ENCODE data around the gene CDC14A. TPM values are rescaled to one million over a fixed set of nuclear protein-coding genes. Genes with fewer than 3 reads are reported as not detected.
"Not testable (repeated sequence)": the region's sequence is repeated elsewhere in the genome, so short reads cannot be mapped to it uniquely, and the experiment has no call there.

Gene CDC14A
- total and polyA plus RNA-seq, 2 experiments from 2014 or later, result 7.3 to 14.5 TPM

GRCh38 chr1:100322436-100323211 lies 29.7 kb upstream of the CDC14A start:
- no peak overlapping the region for H3K4me3 ChIP-seq
- no peak overlapping the region for H3K4me2 ChIP-seq
- no peaks in the 10 kb centered on the region for H3K9me3 ChIP-seq (ENCODE audit: low read depth)
- no peak overlapping the region for H2AFZ ChIP-seq
- TF ChIP-seq, protein P1, sequence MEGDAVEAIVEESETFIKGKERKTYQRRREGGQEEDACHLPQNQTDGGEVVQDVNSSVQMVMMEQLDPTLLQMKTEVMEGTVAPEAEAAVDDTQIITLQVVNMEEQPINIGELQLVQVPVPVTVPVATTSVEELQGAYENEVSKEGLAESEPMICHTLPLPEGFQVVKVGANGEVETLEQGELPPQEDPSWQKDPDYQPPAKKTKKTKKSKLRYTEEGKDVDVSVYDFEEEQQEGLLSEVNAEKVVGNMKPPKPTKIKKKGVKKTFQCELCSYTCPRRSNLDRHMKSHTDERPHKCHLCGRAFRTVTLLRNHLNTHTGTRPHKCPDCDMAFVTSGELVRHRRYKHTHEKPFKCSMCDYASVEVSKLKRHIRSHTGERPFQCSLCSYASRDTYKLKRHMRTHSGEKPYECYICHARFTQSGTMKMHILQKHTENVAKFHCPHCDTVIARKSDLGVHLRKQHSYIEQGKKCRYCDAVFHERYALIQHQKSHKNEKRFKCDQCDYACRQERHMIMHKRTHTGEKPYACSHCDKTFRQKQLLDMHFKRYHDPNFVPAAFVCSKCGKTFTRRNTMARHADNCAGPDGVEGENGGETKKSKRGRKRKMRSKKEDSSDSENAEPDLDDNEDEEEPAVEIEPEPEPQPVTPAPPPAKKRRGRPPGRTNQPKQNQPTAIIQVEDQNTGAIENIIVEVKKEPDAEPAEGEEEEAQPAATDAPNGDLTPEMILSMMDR (IDR thresholded peaks at IDR 0.05; ENCODE audit: poor library complexity), result no peak
- TF ChIP-seq EZH2 (IDR thresholded peaks at IDR 0.05; ENCODE audit: borderline replicate concordance) (no peak), EZH2phosphoT487 (IDR thresholded peaks at IDR 0.05; ENCODE audit: low read depth, severe bottlenecking, unreplicated experiment) (no peak)
- WGBS (ENCODE audit: low lambda C conversion rate, missing lambda C conversion rate), result 80% methylated on average over 1 of the region's 1 CpG
- peak; percentile 31 for DNase-seq (ENCODE audit: low spot score)
- H3K27ac ChIP-seq, result peak overlapping the region; percentile 67
- no peaks in the 10 kb centered on the region for H3K27me3 ChIP-seq
- H3K4me1 ChIP-seq (ENCODE audit: insufficient read depth), result peaks cover 18% of the 10 kb centered on the region
- H3K9me2 ChIP-seq (replicated peaks; ENCODE audit: insufficient read depth), result no peaks in the 10 kb centered on the region
- no peaks in the 10 kb centered on the region for H4K20me1 ChIP-seq (ENCODE audit: insufficient read depth, poor library complexity, severe bottlenecking)
- H3K79me2 ChIP-seq, result no peaks in the 10 kb centered on the region
- no peaks in the 10 kb centered on the region for H3K36me3 ChIP-seq (replicated peaks; ENCODE audit: insufficient read depth, low read depth)

DNA sequence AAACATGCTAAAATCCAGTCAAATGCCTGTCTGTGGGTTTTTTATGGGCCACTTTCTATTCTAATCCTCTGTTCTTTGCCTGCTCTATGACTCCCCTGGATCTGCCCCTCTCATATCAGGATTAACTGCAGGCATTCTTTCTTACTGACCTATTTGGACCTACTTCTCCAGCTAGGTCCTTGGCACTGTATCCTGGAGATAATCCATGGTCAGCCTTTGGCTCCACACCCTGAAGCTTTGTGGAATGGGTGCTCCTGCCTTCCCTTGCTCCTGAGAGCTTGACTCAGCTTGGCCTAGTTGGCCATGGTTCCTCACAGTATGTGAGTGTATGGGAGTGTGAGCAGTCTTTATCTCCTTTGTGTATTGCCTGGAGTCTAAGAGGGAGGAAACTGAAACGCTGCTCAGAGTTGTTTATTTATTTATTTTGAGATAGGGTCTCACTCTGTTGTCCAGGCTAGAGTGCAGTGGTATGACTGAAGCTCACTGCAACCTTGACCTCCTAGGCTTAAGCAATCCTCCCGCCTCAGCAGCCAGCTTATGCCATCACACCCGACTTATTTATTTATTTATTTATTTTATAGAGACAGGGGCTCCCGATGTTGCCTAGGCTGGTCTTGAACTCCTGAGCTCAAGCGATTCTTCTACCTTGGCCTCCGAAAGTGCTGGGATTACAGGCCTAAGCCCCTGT lies 28.7 kb upstream of the CDC14A start:
- Histone ChIP-seq H3K79me2 (no peaks in the 10 kb centered on the region), H3K4me2 (no peak overlapping the region), H3K9me3 (ENCODE audit: low read depth) (no peaks in the 10 kb centered on the region), H3K4me3 (no peak overlapping the region), H2AFZ (no peak overlapping the region), H4K20me1 (ENCODE audit: insufficient read depth, poor library complexity, severe bottlenecking) (no peaks in the 10 kb centered on the region), H3K36me3 (replicated peaks; ENCODE audit: insufficient read depth, low read depth) (no peaks in the 10 kb centered on the region), H3K9me2 (replicated peaks; ENCODE audit: insufficient read depth) (no peaks in the 10 kb centered on the region), H3K4me1 (ENCODE audit: insufficient read depth) (peaks cover 18% of the 10 kb centered on the region), H3K27me3 (no peaks in the 10 kb centered on the region), H3K27ac (peak overlapping the region; percentile 67)
- TF ChIP-seq EZH2phosphoT487 (IDR thresholded peaks at IDR 0.05; ENCODE audit: low read depth, severe bottlenecking, unreplicated experiment) (no peak), EZH2 (IDR thresholded peaks at IDR 0.05; ENCODE audit: borderline replicate concordance) (no peak)
- TF ChIP-seq, protein P1 (IDR thresholded peaks at IDR 0.05; ENCODE audit: poor library complexity), result no peak
- peak; percentile 13 for DNase-seq (ENCODE audit: low spot score)
- 88% methylated on average over 6 of the region's 6 CpGs for WGBS (ENCODE audit: low lambda C conversion rate, missing lambda C conversion rate)

DNA sequence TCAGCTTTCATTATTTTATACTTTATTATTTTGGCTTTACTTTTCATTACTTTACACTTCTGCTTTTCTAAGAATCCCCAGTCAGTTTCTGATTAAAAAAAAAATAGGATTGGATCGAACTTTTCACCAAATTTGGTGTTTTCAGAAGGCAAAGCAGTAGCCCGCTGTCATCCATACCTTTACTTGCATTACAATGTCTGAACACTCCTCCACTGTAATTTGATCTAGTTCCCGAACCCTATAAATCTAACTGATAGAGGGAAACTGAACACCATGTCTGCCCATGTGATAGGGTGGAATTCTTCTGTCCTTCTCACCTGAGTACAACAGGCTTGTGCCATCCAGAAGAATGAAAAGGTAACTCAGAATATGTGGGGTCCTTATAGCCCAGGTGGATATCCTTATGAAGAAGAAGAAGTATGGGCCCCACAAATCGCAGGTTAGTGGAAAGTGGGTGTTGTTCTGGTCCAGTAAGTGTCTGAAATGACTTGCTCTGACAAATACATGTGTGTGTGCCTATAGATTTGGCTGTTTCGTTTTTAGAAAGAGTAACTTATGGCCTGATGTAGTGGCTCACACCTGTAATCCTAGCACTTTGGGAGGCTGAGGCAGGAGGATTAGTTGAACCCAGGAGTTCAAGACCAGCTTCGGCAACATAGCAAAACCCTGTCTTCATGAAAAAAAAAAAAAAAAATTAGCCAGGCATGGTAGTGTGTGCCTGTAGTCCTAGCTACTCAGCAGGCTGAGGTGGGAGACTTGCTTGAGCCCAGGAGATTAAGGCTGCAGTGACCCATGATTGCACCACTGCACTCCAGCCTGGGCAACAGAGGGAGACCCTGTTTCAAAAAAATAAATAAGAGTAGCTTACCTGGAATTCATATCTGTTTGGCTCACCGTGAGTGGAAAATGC lies 26.6 kb upstream of the CDC14A start:
- Histone ChIP-seq H3K9me2 (replicated peaks; ENCODE audit: insufficient read depth) (no peaks in the 10 kb centered on the region), H4K20me1 (ENCODE audit: insufficient read depth, poor library complexity, severe bottlenecking) (no peaks in the 10 kb centered on the region), H3K4me2 (no peak overlapping the region), H2AFZ (no peak overlapping the region), H3K79me2 (no peaks in the 10 kb centered on the region), H3K4me3 (no peak overlapping the region), H3K27me3 (no peaks in the 10 kb centered on the region), H3K27ac (no peak overlapping the region), H3K4me1 (ENCODE audit: insufficient read depth) (peaks cover 18% of the 10 kb centered on the region), H3K9me3 (ENCODE audit: low read depth) (no peaks in the 10 kb centered on the region), H3K36me3 (replicated peaks; ENCODE audit: insufficient read depth, low read depth) (no peaks in the 10 kb centered on the region)
- TF ChIP-seq EZH2 (IDR thresholded peaks at IDR 0.05; ENCODE audit: borderline replicate concordance) (no peak), EZH2phosphoT487 (IDR thresholded peaks at IDR 0.05; ENCODE audit: low read depth, severe bottlenecking, unreplicated experiment) (no peak)
- TF ChIP-seq, protein P1 (IDR thresholded peaks at IDR 0.05; ENCODE audit: poor library complexity), result no peak
- DNase-seq (ENCODE audit: low spot score), result no peak
- WGBS (ENCODE audit: low lambda C conversion rate, missing lambda C conversion rate), result 78% methylated on average over 7 of the region's 7 CpGs

- H3K9me3 ChIP-seq (ENCODE audit: low read depth); H3K79me2 ChIP-seq: not testable (repeated sequence)
- 92% methylated on average over 1 of the region's 1 CpG for WGBS (ENCODE audit: low lambda C conversion rate, missing lambda C conversion rate)
Measured at GRCh38 chr1:100326325-100326670, 26.0 kb upstream of the CDC14A start.

More at GRCh38 chr1:100326325-100326670, 26.0 kb upstream of the CDC14A start:
- H4K20me1 ChIP-seq (ENCODE audit: insufficient read depth, poor library complexity, severe bottlenecking); H3K4me3 ChIP-seq; H2AFZ ChIP-seq; DNase-seq (ENCODE audit: low spot score); H3K36me3 ChIP-seq (replicated peaks; ENCODE audit: insufficient read depth, low read depth); H3K4me2 ChIP-seq; H3K9me2 ChIP-seq (replicated peaks; ENCODE audit: insufficient read depth); H3K27me3 ChIP-seq; H3K27ac ChIP-seq: not testable (repeated sequence)
- H3K4me1 ChIP-seq (ENCODE audit: insufficient read depth), result peaks cover 14% of the 10 kb centered on the region

Data from hepatocyte (in vitro differentiated cells).